Activated naive CD4-positive, alpha-beta T cell treated with anti-CD3 and anti-CD28 coated beads, Interleukin-2, amount 50 U/mL, for 16 hours (primary cell): ENCODE results near the gene ZNF628.

Experiments
- DNase-seq: peaks from one replicate; pipeline ENCODE4 v3.0.0-alpha.2; 2020

ZNF628 gene

GRCh38 chr19:55451163-55451964, 25.1 kb upstream of the ZNF628 start:
- DNase-seq, result no peak

DNA sequence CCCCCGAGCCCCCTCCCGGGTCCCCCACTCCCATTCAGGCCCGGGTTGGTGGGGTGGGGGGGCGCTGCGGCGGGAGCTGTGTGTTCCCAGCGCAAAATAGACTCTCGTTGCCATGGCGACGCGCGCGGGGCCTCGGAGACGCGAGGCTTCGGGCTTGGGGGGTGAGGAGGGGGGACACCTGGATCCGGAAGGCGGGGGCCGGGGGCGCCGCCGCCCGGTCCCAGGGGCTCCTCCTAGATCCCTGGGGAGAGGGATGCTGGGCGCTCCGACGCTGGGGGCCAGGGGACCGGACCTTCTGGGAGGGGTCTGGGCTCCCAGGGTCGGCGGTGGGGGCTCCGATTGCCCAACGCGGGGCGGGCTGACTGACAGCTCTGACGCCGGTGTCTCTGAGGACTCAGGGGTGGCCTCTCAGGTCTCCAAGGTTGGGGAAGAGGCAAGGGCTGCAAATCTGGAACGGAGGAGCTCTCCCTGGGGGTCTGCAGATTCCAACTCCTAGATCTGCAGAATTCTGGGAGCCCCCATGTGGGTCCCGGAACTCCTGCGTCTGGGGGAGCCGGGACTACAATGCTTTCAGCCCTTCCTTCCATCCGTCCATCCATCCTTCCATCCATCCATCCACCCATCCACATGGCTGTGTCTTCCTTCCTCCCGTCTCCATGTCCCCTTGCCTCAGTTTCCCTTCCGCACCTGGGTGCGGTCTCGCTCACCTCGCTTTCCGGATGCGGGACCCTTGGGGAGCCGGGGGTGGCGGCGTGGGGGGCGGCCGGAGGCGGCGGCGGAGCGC, 24.3 kb upstream of the ZNF628 start:
- DNase-seq, result no peak

GRCh38 chr19:55452749-55453346, 23.6 kb upstream of the ZNF628 start:
- DNase-seq, result peak; percentile 32

DNA sequence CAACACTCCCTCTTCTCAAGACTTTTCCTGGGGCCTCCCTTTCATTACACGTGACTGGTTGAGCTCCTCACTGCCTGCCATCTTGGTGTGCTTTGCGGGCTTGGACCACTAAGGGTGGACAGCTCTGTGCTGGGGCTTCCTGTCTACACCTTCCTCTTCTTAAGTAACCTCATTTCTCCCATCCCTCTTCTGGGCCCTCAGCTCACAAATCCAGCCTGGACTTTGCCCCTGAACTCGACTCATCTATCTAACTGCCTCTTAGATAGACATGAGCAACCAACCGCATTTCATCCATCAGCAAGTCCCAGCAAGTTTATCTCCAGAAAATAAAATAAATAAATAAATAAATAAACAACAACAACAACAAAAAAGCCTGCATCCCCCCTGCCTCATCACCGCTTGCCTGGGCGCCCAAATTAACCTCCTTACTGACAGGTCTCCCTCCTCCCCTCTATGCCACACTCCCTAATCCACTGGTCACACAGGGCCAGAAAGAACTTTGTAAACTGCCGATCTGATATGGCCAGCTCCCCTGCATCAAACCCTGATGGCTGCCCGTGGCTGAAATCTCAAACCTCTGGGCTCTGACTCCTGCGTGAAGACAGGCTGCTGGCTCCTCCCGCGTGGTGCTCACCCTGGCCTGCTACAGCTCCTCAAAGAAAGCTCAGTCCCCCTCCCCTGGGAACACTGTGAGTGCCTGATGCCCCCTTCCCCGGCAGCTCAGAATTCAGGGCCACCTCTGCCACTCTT, 22.7 kb upstream of the ZNF628 start:
- DNase-seq, result no peak

GRCh38 chr19:55454787-55455243, 21.6 kb upstream of the ZNF628 start:
- DNase-seq, result peak; percentile 53

- no peak for DNase-seq
Measured at GRCh38 chr19:55455576-55456235, 20.7 kb upstream of the ZNF628 start.

GRCh38 chr19:55456347-55456746, 20.1 kb upstream of the ZNF628 start:
- no peak for DNase-seq

DNA sequence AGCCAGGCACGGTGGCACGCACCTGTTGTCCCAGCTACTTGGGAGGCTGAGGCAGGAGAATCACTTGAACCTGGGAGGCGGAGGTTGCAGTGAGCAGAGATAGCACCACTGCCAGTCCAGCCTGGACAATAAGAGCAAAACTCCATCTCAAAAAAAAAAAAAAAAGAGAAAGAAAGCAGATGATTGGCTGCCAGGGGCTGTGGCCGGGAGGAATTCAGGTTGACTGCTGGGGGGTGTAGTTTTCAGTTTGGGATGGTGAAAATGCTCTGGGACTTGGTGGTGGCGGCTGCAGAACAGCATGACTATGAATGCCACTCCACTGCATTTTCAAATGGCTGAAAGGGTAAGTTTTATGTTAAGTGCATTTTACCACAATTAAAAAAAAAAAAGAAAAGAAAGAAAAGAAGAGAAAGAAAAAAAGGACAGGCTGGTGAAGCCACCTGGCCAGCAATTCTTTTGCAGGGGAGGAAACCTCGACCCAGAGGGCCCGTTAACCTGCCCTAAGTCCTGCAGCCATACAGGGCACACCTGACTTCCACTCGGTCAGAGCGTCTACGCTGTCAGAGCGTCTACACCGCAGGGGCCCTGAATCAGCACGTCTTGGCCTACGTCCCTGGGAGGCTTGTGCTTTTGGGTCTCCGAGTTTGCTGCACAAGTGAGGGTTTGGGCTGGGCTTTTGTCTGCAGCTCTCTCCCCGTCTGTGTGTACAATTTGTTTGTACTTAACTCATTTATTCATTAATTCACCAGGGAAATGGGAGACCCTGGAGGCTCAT, 18.5 kb upstream of the ZNF628 start:
- no peak for DNase-seq

DNA sequence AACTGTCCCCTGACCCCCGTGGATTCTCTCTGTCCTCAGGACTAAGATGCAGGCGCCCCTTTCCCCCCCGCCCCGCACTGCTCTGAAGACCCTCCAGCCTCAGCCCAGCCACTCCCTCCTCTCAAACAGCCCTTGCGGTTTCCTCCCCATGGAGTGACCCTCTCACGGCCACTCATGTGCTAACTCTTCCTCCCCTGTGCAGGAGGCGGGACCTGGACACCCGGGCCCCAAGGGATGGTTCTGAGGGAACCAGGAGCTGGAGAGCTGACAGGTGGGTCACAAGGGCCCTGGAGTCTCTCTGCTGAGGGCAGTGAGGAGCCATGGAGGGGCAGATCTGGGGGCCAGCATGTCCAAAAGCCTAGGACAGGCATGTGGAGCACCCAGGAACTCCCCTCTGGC, 16.9 kb upstream of the ZNF628 start:
- DNase-seq, result no peak

DNA sequence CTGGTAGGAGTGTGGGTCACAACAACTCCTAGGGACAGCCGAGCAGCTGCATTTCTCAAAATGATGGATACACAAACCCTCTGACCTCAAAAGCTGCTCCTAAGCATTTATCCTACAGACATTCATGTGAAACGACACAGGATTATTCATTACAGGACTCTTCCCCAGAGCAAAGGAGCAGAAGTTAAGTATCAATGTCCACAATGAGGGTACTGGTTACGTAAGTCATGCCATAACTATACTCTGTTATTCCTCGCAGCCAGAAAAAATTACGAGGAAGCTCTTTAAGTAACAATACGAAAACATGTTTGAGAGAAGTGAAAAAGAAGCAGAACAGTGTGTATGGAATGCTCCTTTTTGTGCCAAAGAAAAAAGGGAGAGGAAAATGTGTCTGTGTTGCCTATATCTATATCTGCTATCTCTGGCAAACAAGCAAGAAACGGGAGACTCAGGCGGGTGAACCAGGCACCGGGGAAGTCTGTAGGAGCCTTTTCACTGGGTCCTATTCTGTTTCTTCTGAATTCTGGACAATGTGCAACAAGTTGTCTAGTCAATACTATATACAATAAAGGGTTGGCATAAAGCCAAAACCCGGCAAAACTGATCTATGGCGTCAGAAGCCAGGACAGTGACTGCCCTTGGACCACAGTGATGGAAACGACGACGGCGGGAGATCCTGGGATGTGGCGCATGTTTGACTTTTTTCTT, 16.3 kb upstream of the ZNF628 start:
- DNase-seq, result no peak

- peak; percentile 42 for DNase-seq
Measured at GRCh38 chr19:55460670-55461258, 15.7 kb upstream of the ZNF628 start.

DNA sequence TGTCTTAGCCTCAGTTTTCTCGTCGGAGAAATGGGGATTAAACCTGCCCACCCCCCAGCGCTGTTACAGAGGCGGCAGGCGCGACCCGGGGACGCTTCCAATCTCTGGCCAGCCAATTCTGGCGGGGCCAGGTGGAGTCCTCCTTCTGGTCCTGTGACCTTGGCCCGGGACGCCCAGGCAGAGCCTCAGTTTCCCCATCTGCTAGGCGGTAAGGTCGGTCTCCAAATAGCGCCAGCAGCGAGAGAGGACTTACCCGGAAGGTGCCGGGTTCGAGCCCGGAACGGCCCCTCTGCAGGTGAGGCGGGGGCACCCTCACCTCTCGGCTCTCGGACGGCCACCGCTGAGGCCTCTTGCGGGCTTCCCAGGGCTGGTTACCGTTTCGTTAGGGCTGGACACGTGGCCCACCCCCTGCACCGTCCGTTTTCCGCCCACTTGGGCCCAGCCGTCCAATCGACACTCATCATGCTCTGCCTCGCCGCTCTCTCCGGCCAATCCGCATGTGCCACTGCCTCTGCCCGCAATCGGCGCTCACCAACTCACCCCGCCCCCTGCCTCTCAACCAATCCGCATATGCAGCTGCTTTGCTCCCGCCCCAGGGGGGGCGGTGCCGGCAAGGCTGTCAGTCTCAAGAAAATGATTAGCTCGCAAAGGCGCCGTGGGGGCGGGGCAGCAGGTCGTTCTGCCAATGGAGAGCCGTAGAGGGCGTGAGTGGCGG, 15.0 kb upstream of the ZNF628 start, which contains the start of gene ISOC2:
ISOC2 (minus strand) TSS at position 384 of the 715 bp plus-strand sequence. CDS start 5,156 bp downstream, outside the sequence.
- peak; percentile 100 for DNase-seq

- DNase-seq, result no peak
Measured at GRCh38 chr19:55461974-55462626, 14.3 kb upstream of the ZNF628 start.

GRCh38 chr19:55462722-55463121, 13.7 kb upstream of the ZNF628 start:
- no peak for DNase-seq

- no peak for DNase-seq
Measured at GRCh38 chr19:55463583-55464031, 12.8 kb upstream of the ZNF628 start.

DNA sequence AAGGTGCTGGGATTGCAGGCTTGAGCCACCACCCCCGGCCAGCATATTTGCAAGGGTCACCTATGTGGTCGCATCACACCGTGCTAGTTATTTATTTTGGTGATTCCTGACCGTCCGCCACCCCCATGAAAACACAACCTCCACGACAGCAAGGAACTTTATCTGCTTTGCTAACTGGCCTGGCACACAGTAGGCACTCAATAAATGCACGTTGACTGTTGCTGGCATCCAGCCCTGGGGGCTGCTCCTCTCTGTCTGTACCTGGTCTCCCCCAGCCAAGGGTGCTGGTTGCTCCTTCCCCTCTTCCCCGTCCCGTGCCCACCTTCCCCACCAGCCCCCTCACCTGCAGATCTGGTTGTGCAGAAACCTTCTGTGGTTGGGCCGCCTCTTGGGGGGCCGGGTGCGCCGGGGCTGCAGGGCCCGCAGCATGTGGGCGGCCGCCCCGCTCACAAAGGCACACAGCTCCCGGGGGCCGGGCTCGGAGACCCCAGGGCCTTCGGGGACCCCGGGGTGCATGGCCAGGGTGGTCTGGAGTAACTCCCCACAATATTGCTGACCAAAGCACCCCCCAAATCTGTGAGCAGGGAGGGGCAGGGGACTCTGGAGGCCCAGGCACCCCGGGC, 12.3 kb upstream of the ZNF628 start:
- DNase-seq, result no peak

- no peak for DNase-seq
Measured at GRCh38 chr19:55464662-55465054, 11.8 kb upstream of the ZNF628 start, which contains the start of gene C19orf85. TSS of gene C19orf85 (minus strand) at chr19:55464751. CDS start at chr19:55464554, 197 bp downstream.
